CMK (cell line): ENCODE measurements around the gene SAT1.
"Not testable (repeated sequence)": the region's sequence is repeated elsewhere in the genome, so short reads cannot be mapped to it uniquely, and the experiment has no call there.

ENCODE experiments used
- DNase-seq: peaks from one replicate; pipeline ENCODE4 v3.0.0-alpha.2; 2010; ENCODE audit warnings: low read depth

SAT1 gene

GRCh38 chrX:23782863-23783588, at the start of gene SAT1:
Gene SAT1, plus strand, starts transcription at chrX:23783173. Its CDS starts 179 bp downstream, at chrX:23783352.
- DNase-seq, result peak; percentile 35

GRCh38 chrX:23736030-23736429, 46.9 kb upstream of the SAT1 start:
- no peak for DNase-seq

DNA sequence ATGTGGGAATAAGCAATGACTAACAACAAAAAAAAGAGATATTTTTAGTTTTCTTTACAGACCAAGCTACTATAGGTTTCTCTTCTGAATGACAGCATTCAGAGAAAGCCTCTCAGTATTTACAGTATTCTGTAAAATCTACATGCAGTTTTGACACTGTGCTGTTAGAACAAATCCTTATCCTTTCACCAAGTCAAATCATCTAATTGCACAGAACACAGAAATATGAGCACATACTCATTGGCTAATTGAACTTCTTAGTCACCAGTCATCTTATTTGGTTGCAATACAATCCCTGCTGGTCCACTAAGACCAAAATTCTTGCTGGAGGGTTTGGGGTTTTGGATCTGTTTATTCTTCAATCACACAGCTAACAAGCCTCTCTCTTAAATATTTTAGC, 45.6 kb upstream of the SAT1 start:
- no peak for DNase-seq

- no peak for DNase-seq
Measured at GRCh38 chrX:23742174-23742696, 40.7 kb upstream of the SAT1 start.

DNA sequence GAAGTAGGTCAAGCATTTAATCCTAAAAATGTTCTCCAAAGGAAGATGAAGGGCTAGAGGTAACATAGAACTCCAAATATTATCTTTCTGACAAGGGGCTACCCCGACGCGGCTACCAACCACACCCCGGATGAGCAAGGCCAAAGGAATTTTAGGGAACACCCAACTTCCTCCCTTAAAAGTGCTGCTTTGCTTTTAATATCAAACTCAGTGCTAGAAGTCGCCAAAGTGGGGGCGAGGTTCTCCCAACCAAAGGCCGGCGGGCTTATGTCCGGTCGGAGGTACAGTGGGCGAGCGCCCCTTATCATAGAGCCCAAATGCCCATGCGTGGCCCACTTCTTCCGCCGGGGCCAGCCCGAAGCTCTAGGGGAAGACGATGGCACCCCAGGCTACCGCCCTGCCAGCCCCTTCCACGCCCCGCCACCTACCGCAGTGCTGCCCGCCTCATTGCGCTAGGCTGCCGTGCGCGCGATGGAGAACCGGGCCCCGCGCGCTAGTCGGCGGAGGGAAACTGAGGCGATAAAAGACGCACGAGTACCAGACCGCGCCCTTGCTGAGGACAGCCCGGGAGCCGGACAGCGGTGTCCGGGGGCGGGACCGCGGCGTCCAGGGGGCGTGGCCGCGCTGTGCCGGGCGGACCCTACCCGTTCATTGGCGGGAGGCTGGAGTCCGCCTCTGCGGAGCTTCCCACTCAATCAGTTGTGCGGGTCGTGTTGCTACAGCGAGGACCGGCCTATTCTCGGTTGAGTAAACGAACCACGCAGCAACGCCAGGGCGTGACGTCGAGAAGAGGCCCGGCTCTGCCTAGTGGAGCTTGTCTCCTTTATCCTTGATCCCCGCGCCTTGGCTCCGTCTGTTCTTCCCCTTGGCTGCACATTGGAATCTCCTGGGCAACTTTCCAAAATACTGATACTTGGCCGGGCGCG, 40.0 kb upstream of the SAT1 start, which contains the start of gene ACOT9:
ACOT9 (minus strand) TSS at position 580 of the 926 bp plus-strand sequence; CDS start at position 448, 132 bp downstream.
- peak; percentile 43 for DNase-seq

GRCh38 chrX:23743623-23743971, 39.4 kb upstream of the SAT1 start:
- DNase-seq, result not testable (repeated sequence)

DNA sequence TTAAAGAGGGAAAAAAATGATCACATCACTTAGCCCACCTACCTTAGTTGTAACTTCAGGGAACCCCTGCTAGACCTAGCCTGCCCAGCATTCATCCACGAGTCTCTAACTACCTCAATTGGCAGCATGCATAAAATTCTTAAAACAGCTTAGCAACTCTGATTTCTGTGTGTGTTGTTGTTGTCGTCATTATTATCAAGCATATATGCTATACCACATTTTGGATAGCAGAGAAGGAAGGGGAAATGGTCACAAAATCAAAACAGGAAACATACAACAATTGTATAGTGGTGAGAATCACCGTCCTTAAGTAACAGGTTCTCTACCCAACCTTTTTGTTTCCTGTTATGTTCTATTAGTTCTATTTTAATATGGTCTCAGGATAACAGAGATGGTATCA, 37.2 kb upstream of the SAT1 start:
- no peak for DNase-seq

DNA sequence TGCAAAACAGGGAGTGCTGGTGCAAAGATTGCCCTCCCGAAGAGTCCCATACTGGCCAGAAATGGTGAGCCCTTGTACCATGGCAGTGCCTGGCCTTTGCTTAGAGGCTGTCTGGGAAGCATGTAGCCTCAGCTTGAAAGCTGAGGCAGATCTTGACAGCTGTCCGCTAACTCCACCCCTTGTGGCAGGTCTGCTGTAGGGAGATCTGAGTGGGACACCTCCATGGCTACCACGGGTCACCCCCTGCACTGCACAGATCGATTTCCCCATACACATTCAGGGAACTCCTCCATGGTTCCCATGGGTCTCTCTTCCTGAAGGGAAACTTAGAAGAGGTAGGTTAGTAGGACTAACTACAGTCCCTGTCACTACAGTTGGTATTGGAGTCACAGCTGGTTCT, 33.8 kb upstream of the SAT1 start:
- no peak for DNase-seq

GRCh38 chrX:23749576-23749975, 33.4 kb upstream of the SAT1 start:
- DNase-seq, result no peak

GRCh38 chrX:23752740-23753415, 30.1 kb upstream of the SAT1 start:
- DNase-seq, result no peak

DNA sequence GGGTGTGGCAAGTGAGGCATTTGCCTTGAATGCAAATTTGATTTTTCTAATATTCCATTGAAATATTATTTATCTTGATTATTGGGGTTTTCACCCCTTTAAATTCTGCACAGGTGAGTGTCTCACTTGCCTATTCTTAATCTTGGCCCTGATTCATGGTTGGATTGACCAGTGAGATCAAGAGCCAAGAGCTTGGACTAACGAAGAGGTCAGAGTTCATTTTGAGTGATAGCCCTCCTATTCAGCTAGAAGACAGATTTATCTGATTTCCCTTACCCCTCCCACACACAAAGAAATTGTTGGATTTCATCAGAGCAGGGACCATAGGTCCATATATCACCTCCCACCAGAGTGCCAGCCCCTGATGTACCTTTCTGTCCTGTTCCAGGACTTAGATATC, 28.3 kb upstream of the SAT1 start:
- no peak for DNase-seq

- no peak for DNase-seq
Measured at GRCh38 chrX:23756165-23756564, 26.8 kb upstream of the SAT1 start.

- DNase-seq, result no peak
Measured at GRCh38 chrX:23759821-23760220, 23.2 kb upstream of the SAT1 start.

GRCh38 chrX:23764188-23764984, 18.6 kb upstream of the SAT1 start:
- DNase-seq, result no peak

GRCh38 chrX:23765449-23765848, 17.5 kb upstream of the SAT1 start:
- DNase-seq, result no peak

GRCh38 chrX:23765868-23766267, 17.1 kb upstream of the SAT1 start:
- DNase-seq, result no peak

- DNase-seq, result no peak
Measured at GRCh38 chrX:23766650-23767551, 16.1 kb upstream of the SAT1 start.

- DNase-seq, result no peak
Measured at GRCh38 chrX:23770142-23770541, 12.8 kb upstream of the SAT1 start.

- DNase-seq, result not testable (repeated sequence)
Measured at GRCh38 chrX:23771086-23771485, 11.9 kb upstream of the SAT1 start.

DNA sequence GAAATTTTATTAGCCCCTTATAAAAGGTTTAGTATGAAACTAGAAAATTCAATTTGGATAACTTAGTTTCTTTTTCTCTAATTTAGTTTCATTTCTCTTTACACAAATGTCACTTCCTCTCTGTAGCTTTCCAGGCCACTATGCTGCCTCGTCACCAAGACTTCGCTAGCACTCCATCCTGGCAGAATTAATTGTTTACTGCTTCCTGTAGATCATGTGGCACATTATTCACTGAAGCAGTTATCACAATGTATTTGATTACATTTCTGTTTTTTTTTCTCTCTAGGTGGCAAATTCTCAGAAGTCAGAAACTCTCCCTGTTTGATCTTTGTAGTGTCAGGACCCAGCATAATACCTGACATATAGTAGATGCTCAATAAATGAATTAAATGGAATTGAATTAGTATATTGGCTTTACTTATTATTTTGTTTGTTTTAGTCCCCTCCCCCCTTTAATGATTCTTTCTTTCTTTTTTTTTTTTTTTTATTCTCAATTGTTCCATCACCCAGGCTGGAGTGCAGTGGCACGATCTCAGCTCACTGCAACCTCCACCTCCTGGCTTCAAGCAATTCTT, 9.3 kb upstream of the SAT1 start:
- DNase-seq, result no peak
